HepG2 (cell line): ENCODE results near the gene ERMARD. TPM values are rescaled to one million over a fixed set of nuclear protein-coding genes. Genes with fewer than 3 reads are reported as not detected.
A peak's percentile ranks its signal among the peaks of the same experiment; 100 is the strongest.

Experiments
- ADNP ChIP-seq: sonication (generic); formaldehyde crosslinking; IDR thresholded peaks from 2 replicates; pipeline ENCODE4 v1.4.0; 2020; ENCODE audit warnings: missing genetic modification reagents
- ARHGAP35 ChIP-seq: sonication (generic); formaldehyde crosslinking; IDR thresholded peaks from 2 replicates; pipeline ENCODE4 v1.9.0; 2022; ENCODE audit warnings: mild to moderate bottlenecking, inconsistent platforms, moderate library complexity, missing genetic modification reagents, borderline replicate concordance
- JDP2 ChIP-seq: sonication (generic); formaldehyde crosslinking; IDR thresholded peaks from 2 replicates; pipeline ENCODE4 v1.8.1; 2022; ENCODE audit warnings: missing genetic modification reagents, borderline replicate concordance
- NR1H2 ChIP-seq: sonication (generic); formaldehyde crosslinking; IDR thresholded peaks from 2 replicates; pipeline ENCODE4 v1.8.1; 2022; ENCODE audit warnings: low read depth, missing genetic modification reagents, borderline replicate concordance
- SMAD9 ChIP-seq: sonication (generic); formaldehyde crosslinking; IDR thresholded peaks from 2 replicates; pipeline ENCODE4 v1.5.1; 2020; ENCODE audit warnings: mild to moderate bottlenecking, missing genetic modification reagents
- SP5 ChIP-seq: IDR thresholded peaks from 2 replicates; pipeline ENCODE4 v1.6.1; 2016; ENCODE audit warnings: low read depth, borderline replicate concordance
- U2AF2 ChIP-seq: fragments of 200-400 bp; formaldehyde crosslinking; IDR thresholded peaks from 2 replicates; pipeline ENCODE4 v1.6.1; 2017; ENCODE audit warnings: low read depth, mild to moderate bottlenecking, low read length
- ZFP90 ChIP-seq: sonication (generic); formaldehyde crosslinking; IDR thresholded peaks from 2 replicates; pipeline ENCODE4 v1.8.0; 2022; ENCODE audit warnings: missing genetic modification reagents, mild to moderate bottlenecking, inconsistent platforms, borderline replicate concordance
- ZFX ChIP-seq: sonication (generic); formaldehyde crosslinking; IDR thresholded peaks from 2 replicates; pipeline ENCODE4 v1.4.0; 2020; ENCODE audit warnings: mild to moderate bottlenecking, low read depth, missing genetic modification reagents, moderate library complexity
- ZGPAT ChIP-seq: IDR thresholded peaks from 2 replicates; pipeline ENCODE4 v1.6.1; 2016; ENCODE audit warnings: mild to moderate bottlenecking
- ZNF12 ChIP-seq: sonication (generic); formaldehyde crosslinking; IDR thresholded peaks from 2 replicates; pipeline ENCODE4 v1.5.0; 2020; ENCODE audit warnings: missing genetic modification reagents
- ZNF280B ChIP-seq: sonication (generic); formaldehyde crosslinking; IDR thresholded peaks from 2 replicates; pipeline ENCODE4 v1.5.0; 2020; ENCODE audit warnings: missing genetic modification reagents, mild to moderate bottlenecking, borderline replicate concordance
- ZNF281 ChIP-seq: sonication (generic); formaldehyde crosslinking; IDR thresholded peaks from 2 replicates; pipeline ENCODE4 v1.4.0; 2020; ENCODE audit warnings: missing genetic modification reagents, borderline replicate concordance
- ZNF513 ChIP-seq: sonication (generic); formaldehyde crosslinking; conservative IDR thresholded peaks from 2 replicates; pipeline ENCODE4 v1.5.0; 2020; ENCODE audit warnings: missing genetic modification reagents
- ZNF710 ChIP-seq: sonication (generic); formaldehyde crosslinking; IDR thresholded peaks from 2 replicates; pipeline ENCODE4 v1.5.0; 2020; ENCODE audit warnings: mild to moderate bottlenecking, missing genetic modification reagents, borderline replicate concordance
- polyA plus RNA-seq, 8 experiments: library from polyadenylated mRNA; depleted of rRNA in 3 of 8; stranded (reverse) in 7 of 8; unstranded in 1 of 8; fragments of >200 nt; fragmentation: Illumina TruSeq in 4 of 8; extraction: Trizol in 4 of 8; gene quantifications; 2 replicates each; pipeline versions ENCODE4 v1.2.1 to v1.2.3, GENCODE V29; 2011 to 2016; ENCODE audit warnings: low read depth in 4 of 8, missing spikeins in 1 of 8, mixed read lengths in 1 of 8; ENCODE audit not compliant: insufficient read depth in 1 of 8
- total RNA-seq, 5 experiments: library from RNA; depleted of rRNA; stranded (reverse); fragments of >200 nt; fragmentation: Illumina TruSeq; extraction: Trizol; gene quantifications; 2 replicates each; pipeline ENCODE4 v1.2.3, GENCODE V29; 2016; ENCODE audit warnings: low read depth in 1 of 5

Gene ERMARD
- total and polyA plus RNA-seq, 2 of the 13 experiments (the other 11 are each of a cell fraction or from before 2014, with no cell fraction given) = 8.8 to 10.7 TPM

- TF ChIP-seq ZFX (CRISPR knock-in tag) (peak; percentile 99), ZNF280B (CRISPR knock-in tag) (peak; percentile 86), ZFP90 (CRISPR knock-in tag) (0 out of 2 replicates have a peak, but pooled peaks have one; percentile 41), ZNF513 (CRISPR knock-in tag) (0 out of 2 replicates have a peak, but pooled peaks have one; percentile 94), SMAD9 (CRISPR knock-in tag) (no peak), NR1H2 (CRISPR knock-in tag) (peak; percentile 74; the same call in 1 of the 2 replicates), SP5 (CRISPR knock-in tag) (peak; percentile 82), ZNF710 (CRISPR knock-in tag) (no peak; the same call in none of the 2 replicates), JDP2 (peak; percentile 6; the same call in 1 of the 2 replicates), ZNF281 (CRISPR knock-in tag) (peak; percentile 74), U2AF2 (no peak), ZGPAT (CRISPR knock-in tag) (peak; percentile 97), ARHGAP35 (peak; percentile 89), ADNP (CRISPR knock-in tag) (no peak), ZNF12 (CRISPR knock-in tag) (peak; percentile 82)
Observed at GRCh38 chr6:169701954-169702839, 49.2 kb upstream of the ERMARD start, which contains the start of the genes C6orf120 and WDR27 (continued).
